GM21367 (cell line): ENCODE measurements around the gene HDDC2.
A peak's percentile ranks its signal among the peaks of the same experiment; 100 is the strongest.

Experiments used
- ATAC-seq: cut with Tn5 transposase; IDR thresholded peaks from one replicate; pipeline ENCODE4 v1.9.1; 2021; ENCODE audit not compliant: unreplicated experiment

HDDC2 gene, protein sequence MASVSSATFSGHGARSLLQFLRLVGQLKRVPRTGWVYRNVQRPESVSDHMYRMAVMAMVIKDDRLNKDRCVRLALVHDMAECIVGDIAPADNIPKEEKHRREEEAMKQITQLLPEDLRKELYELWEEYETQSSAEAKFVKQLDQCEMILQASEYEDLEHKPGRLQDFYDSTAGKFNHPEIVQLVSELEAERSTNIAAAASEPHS

DNA sequence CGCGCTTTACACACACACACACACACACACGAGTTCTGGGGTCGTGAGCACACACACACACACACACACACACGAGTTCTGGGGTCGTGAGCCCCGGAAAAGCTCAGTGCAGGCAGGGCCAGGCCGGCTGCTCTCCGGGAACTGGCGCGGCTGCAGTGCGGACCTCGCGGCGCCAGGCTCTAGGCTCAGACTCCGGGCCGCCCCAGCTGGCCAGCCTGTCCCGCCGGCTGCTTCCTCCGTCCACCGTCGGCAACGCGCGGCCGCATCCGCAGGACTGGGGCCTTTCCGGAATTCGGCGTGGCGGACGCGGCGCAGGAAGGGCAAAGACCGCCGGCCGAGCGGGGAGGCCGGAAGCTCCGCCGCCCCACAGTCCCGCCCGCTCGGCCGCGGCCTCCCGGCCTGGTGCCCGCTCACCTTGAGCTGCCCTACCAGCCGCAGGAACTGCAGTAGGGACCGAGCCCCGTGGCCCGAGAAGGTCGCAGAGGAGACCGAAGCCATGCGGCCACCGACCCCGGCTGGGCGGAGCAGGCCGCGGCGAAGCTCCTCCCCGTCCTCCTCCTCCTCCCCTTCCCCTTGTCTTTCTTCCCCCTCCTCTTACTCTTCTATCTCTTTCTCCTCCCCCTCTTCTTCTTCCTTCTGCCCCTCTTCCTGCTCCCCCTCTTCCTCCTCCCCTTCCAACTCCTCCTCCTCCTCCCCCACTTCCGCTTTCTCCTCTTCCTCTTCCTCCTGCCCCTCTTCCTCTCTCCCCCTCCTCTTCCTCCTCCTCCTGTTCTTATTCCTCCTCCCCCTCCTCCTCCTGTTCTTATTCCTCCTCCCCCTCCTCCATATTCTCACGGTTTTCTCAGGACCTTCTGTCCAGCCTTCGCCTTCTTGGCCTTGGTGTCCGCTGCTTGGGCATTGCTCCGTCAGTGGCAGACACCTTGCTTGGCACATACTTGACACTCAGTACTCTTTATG, at the start of gene HDDC2:
Gene HDDC2, minus strand, starts transcription at position 533 of the 957 bp plus-strand sequence. Its CDS starts 35 bp downstream, at position 498.
- ATAC-seq = peak; percentile 87

DNA sequence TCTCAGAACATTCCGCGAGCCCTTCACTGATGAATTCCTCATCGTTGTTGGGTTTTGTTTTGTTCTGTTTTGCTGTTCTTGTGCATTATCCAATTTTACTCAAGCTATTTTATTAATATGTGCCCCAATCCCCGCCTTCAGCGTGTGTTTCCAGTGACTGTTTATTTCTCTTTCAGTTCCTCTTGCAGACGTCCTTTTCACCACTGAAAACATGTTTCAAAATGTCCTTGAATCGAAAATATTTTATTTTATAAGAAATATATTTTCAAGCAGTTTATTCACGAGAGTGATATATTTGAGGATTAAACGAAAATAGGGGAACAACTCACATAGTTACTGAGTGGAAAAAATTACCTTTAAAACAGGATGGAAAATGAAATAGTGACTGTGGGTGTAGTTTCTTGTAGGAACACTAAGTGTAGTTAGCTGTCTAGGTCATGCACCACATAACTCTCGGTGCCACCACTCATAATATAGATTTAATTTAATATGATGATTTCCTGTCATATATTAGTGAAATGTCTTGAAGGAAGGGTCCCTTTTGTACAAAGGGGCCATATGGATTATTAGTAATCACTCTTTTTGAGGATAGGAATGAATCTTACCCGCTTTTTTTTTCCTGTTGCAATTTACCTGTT, 45.3 kb upstream of the HDDC2 start:
- ATAC-seq = peak; percentile 81

DNA sequence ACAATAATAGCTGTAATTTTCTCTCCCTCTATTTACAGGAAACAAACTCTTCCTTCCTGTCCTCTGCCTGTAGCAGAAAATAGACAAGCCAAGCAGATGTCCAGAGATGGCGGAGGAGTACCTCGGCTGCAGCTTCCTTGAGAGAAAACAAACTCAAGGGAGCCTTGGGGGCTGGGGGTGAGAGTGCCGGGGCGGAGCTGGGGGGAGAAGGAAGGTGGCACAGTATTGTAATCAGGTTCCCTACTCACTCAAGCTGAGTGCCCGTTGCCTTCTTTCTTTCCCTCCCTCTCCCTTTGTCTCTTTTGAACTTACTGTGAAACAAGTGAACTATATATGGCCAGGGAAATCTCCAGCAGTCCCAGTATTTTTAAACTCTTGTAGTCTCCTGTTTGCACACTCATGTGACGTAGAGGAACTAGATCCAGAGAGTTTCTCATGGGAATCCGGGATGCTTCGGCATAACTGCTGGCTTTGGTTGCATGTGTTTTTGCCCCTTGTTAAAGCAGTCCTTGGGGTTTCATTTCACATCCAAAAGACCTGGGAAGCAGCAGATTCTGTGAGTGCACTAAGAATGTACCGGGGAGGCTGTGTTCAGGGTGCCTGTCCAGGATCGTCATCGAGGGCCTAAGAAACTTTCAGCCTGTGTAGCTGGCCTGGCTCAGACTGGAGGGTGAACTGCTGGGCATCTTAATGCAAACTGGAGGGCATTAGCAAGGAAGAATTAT, 44.6 kb upstream of the HDDC2 start:
- ATAC-seq = peak; percentile 44

GRCh38 chr6:125341460-125341859, 39.7 kb upstream of the HDDC2 start:
- ATAC-seq = no peak

GRCh38 chr6:125340991-125341390, 39.2 kb upstream of the HDDC2 start:
- ATAC-seq = no peak

DNA sequence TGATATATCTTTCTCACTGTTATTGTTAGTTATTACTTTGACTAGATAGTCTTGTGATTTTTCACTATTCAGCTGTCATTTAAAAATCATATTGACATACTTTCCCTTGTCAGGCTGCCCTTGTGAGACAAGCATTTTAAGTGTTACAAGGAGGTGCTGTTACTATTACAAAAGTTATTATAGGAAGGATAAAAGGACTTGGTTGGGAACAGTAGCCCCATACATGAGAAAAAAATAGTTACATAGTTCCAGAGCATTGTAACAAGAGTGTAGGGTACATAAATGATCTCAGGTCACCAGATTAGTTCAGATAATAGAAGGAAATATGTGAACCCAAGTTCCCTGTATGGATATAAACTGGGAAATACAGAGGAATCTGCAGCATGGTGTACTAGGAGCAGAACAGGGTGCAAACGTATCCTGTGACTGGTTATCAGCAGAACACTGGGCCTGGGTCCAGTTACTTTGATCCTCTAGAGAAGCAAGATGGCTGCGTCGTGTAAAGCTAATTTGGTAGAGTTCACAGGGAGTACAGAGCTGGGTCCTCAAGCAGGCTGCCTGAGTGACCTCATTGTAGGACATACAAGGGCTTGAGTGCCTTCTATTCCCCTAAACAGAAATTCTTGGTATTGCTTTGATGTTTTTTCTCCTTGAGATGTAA, 38.5 kb upstream of the HDDC2 start:
- ATAC-seq = no peak

- ATAC-seq = no peak
Measured at GRCh38 chr6:125339653-125340052, 37.9 kb upstream of the HDDC2 start.

DNA sequence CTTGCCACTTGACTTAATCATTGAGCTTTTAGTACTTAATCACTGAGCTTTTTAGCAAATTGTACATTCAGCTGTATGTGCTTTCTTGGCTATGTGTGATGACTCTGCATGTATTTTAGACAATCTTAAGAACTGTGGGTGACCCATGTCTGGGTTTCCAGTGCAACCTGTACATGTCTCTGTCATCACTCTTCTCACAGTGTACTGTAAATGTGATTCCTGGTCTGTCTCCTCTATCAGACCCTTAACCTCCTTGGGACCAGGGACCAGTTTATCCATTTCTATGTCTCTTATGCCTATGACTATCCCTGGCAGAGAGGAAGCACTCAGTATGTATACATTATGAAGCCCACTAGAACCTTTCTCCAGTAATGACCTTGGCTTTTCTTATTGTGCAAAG, 36.6 kb upstream of the HDDC2 start:
- no peak for ATAC-seq

- no peak for ATAC-seq
Measured at GRCh38 chr6:125337706-125338105, 35.9 kb upstream of the HDDC2 start.

DNA sequence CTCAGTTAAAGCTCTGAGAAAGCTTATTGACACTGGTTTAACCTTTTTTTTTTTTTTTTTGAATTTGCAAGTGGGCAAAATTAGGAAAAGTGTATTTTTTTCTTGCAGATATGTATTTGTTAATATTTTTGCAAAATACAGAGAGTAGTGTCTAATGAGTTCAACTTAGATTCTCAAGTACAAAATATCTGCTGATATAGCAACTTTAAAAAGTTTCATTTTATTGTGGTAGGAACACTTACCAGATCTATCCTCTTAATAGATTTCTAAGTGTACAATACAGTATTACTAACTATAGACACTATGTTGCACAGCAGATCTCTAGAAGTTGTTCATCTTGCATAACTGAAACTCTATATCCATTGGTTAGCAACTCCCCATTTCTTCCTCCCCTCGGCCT, 30.9 kb upstream of the HDDC2 start:
- ATAC-seq = no peak

DNA sequence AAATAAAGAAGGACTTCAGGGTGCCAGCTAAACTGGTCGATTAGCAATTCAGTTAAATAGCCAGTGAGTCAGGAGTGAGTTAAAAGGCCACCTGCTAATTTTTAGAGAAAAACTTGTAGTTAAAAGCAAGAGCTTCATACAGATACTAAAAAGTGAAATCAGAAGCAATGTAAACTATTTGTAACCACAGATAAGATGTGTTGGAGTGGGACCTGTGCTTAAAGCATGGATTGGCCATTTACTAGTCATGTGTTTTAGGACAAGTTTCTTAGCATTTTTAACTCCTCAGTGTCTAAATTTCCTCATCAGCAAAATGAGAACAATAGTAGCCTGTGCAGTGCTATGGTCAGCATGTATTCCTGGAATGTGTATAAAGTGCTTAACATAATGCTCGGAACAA, 23.8 kb upstream of the HDDC2 start:
- no peak for ATAC-seq

- ATAC-seq = no peak
Measured at GRCh38 chr6:125323376-125323775, 21.6 kb upstream of the HDDC2 start.

GRCh38 chr6:125316621-125317020, 14.9 kb upstream of the HDDC2 start:
- no peak for ATAC-seq

GRCh38 chr6:125315548-125315947, 13.8 kb upstream of the HDDC2 start:
- no peak for ATAC-seq

- ATAC-seq = peak; percentile 89
Measured at GRCh38 chr6:125314009-125314581, 12.3 kb upstream of the HDDC2 start.

GRCh38 chr6:125312950-125313349, 11.2 kb upstream of the HDDC2 start:
- no peak for ATAC-seq

DNA sequence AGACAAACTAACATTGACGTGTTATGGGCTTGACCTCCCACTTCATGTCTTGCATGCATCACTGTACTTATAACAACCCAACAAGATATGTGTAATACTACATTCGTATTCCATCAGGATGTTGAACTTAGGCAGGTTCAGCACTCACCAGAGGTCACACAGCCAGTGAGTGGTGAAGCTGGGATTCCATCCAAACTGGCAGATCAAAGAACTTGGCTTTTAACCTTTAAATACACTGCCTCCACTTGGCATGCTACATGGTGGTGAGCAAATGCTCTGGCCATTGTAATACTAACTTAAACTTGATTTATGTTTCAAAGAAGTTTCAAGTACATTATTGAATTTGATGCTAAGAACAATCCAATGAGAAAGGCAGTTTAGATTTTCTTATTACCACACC, 10.7 kb upstream of the HDDC2 start:
- no peak for ATAC-seq

GRCh38 chr6:125310994-125311649, 9.4 kb upstream of the HDDC2 start:
- ATAC-seq = peak; percentile 87

DNA sequence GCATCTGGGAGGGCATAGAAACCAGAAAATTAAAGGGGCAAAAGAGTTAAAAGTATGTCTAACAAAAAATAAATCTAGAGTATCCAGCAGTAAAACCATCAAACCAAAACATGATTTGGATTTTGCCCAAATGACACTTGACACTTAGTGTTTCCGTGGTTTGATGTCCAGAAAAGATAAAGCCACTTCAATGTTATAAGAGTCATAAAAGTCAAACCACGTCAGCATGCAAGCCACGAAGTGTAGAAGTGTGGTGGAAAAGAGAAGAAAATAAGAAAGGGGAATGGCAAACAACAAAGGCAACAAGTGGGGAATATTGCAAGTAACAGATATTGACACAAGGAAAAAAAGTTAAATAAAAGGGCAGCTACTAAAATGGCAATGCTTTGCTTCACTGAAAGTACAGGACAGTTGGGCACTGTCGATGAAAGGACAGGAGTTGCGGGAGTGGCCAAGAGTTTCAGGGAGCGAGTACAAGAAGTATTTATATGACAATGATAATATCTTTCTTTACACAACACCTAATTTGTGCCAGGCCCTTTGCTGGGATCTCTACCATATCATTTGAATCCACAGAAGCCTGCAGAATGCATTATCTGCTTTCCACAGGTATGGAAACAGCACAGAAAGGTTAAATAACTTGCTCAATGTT, 6.3 kb upstream of the HDDC2 start:
- no peak for ATAC-seq
